SK-N-SH treated with all-trans-retinoic acid at 6 μM for 48 hours (cell line): ENCODE measurements around the gene FIBP.

ENCODE experiments used
- ARNTL ChIP-seq: fragments of 450-650 bp; formaldehyde crosslinking; IDR thresholded peaks from 2 replicates; pipeline ENCODE4 v1.5.0; 2020; ENCODE audit warnings: low read depth, mild to moderate bottlenecking, moderate library complexity, borderline replicate concordance
- BACH2 ChIP-seq: fragments of 250-450 bp; sonication (Bioruptor Pico); IDR thresholded peaks from 2 replicates; pipeline ENCODE4 v1.9.0; 2021; ENCODE audit warnings: mild to moderate bottlenecking, borderline replicate concordance
- CSDC2 ChIP-seq: fragments of 250-450 bp; sonication (Bioruptor Pico); IDR thresholded peaks from 2 replicates; pipeline ENCODE4 v1.5.0; 2020; ENCODE audit warnings: mild to moderate bottlenecking, moderate library complexity
- RARB ChIP-seq: fragments of 250-450 bp; sonication (Bioruptor Pico); IDR thresholded peaks from 2 replicates; pipeline ENCODE4 v1.8.0; 2021; ENCODE audit warnings: mild to moderate bottlenecking, moderate library complexity
- ZC3H10 ChIP-seq: fragments of 250-450 bp; sonication (Bioruptor Pico); IDR thresholded peaks from 2 replicates; pipeline ENCODE4 v1.5.1; 2021; ENCODE audit warnings: mild to moderate bottlenecking, moderate library complexity
- ZFP3 ChIP-seq: fragments of 250-450 bp; sonication (Bioruptor Pico); IDR thresholded peaks from 2 replicates; pipeline ENCODE4 v1.5.0; 2020; ENCODE audit warnings: mild to moderate bottlenecking, moderate library complexity
- ZNF70 ChIP-seq: fragments of 450-650 bp; formaldehyde crosslinking; IDR thresholded peaks from 2 replicates; pipeline ENCODE4 v1.5.0; 2020; ENCODE audit warnings: mild to moderate bottlenecking, moderate library complexity

GRCh38 chr11:65886826-65887722 is 1.2 kb downstream of the FIBP start:
- no peak for TF ChIP-seq ZFP3
- TF ChIP-seq CSDC2 (CRISPR knock-in tag) = no peak
- no peak for TF ChIP-seq ARNTL
- no peak for TF ChIP-seq ZNF70
- TF ChIP-seq ZC3H10 (CRISPR knock-in tag) = no peak
- no peak for TF ChIP-seq BACH2
- no peak for TF ChIP-seq RARB (CRISPR knock-in tag)
